WERI-Rb-1 (cell line): ENCODE measurements around the gene TLCD5.

ENCODE experiments used
- DNase-seq: peaks from one replicate; pipeline ENCODE4 v3.0.0-alpha.2; 2020
- H3K27ac ChIP-seq: fragments of 250-450 bp; sonication (Bioruptor Pico); 2 replicates; pipeline ENCODE4 v1.5.1; 2020; ENCODE audit warnings: mild to moderate bottlenecking, moderate library complexity
- H3K27me3 ChIP-seq: fragments of 250-450 bp; sonication (Bioruptor Pico); 2 replicates; pipeline ENCODE4 v1.5.1; 2021; ENCODE audit warnings: mild to moderate bottlenecking, low read depth, moderate library complexity; ENCODE audit not compliant: insufficient read depth, severe bottlenecking
- H3K36me3 ChIP-seq: fragments of 250-450 bp; sonication (Bioruptor Pico); 2 replicates; pipeline ENCODE4 v1.5.1; 2020; ENCODE audit warnings: mild to moderate bottlenecking, moderate library complexity
- H3K4me3 ChIP-seq: 2 replicates; pipeline ENCODE4 v1.5.1; 2011; ENCODE audit warnings: low read depth, mild to moderate bottlenecking, control low read depth, low read length
- H3K9me3 ChIP-seq: fragments of 250-450 bp; sonication (Bioruptor Pico); 2 replicates; pipeline ENCODE4 v1.5.1; 2021; ENCODE audit warnings: mild to moderate bottlenecking, moderate library complexity; ENCODE audit not compliant: severe bottlenecking
- CTCF ChIP-seq: IDR thresholded peaks from 2 replicates; pipeline ENCODE4 v1.5.1; 2011; ENCODE audit warnings: low read depth, mild to moderate bottlenecking, control low read depth, inconsistent platforms, low read length

TLCD5 gene

GRCh38 chr11:120330045-120330444 is 4.9 kb downstream of the TLCD5 start:
- Histone ChIP-seq H3K4me3 (no peak overlapping the region), H3K27ac (no peak overlapping the region), H3K9me3 (no peaks in the 10 kb centered on the region), H3K27me3 (no peaks in the 10 kb centered on the region), H3K36me3 (peaks cover 10% of the 10 kb centered on the region)
- TF ChIP-seq CTCF: no peak
- no peak for DNase-seq

GRCh38 chr11:120331301-120331996 is 6.3 kb downstream of the TLCD5 start:
- TF ChIP-seq CTCF: no peak
- no peaks in the 10 kb centered on the region for H3K27me3 ChIP-seq
- no peaks in the 10 kb centered on the region for H3K9me3 ChIP-seq
- DNase-seq: no peak
- H3K4me3 ChIP-seq: no peak overlapping the region
- peaks cover 11% of the 10 kb centered on the region for H3K36me3 ChIP-seq
- H3K27ac ChIP-seq: no peak overlapping the region

- H3K36me3 ChIP-seq: peaks cover 13% of the 10 kb centered on the region
- no peak for TF ChIP-seq CTCF
- no peak overlapping the region for H3K4me3 ChIP-seq
- no peaks in the 10 kb centered on the region for H3K27me3 ChIP-seq
- DNase-seq: no peak
- H3K27ac ChIP-seq: no peak overlapping the region
- no peaks in the 10 kb centered on the region for H3K9me3 ChIP-seq
These were observed 8.0 kb downstream of the TLCD5 start for GRCh38 chr11:120332822-120333716.

- no peak overlapping the region for H3K27ac ChIP-seq
These were observed 8.7 kb downstream of the TLCD5 start for GRCh38 chr11:120333801-120334200.

GRCh38 chr11:120334332-120334731 is 9.2 kb downstream of the TLCD5 start:
- no peaks in the 10 kb centered on the region for H3K27me3 ChIP-seq
- no peak overlapping the region for H3K4me3 ChIP-seq
- no peak for DNase-seq
- peaks cover 13% of the 10 kb centered on the region for H3K36me3 ChIP-seq
- no peaks in the 10 kb centered on the region for H3K9me3 ChIP-seq
- H3K27ac ChIP-seq: no peak overlapping the region
- TF ChIP-seq CTCF: no peak

More at GRCh38 chr11:120333801-120334200, 8.7 kb downstream of the TLCD5 start:
- Histone ChIP-seq H3K4me3 (no peak overlapping the region), H3K27me3 (no peaks in the 10 kb centered on the region), H3K36me3 (peaks cover 13% of the 10 kb centered on the region), H3K9me3 (no peaks in the 10 kb centered on the region)
- TF ChIP-seq CTCF: no peak
- no peak for DNase-seq
